ENCODE data around the gene MYO18B.
"Not testable (repeated sequence)": the region's sequence is repeated elsewhere in the genome, so short reads cannot be mapped to it uniquely, and the experiment has no call there.

Gene MYO18B

GRCh38 chr22:25741692-25742626, at the start of gene MYO18B:
TSS of gene MYO18B (plus strand) at chr22:25742188. CDS start at chr22:25761093, 18,905 bp downstream.
- DNase-seq = no peak

- DNase-seq = no peak
Measured at GRCh38 chr22:25692397-25693267, 49.4 kb upstream of the MYO18B start.

- DNase-seq = no peak
Measured at GRCh38 chr22:25693268-25693565, 48.8 kb upstream of the MYO18B start.

- no peak for DNase-seq
Measured at GRCh38 chr22:25694196-25694907, 47.6 kb upstream of the MYO18B start.

GRCh38 chr22:25695146-25695545, 46.8 kb upstream of the MYO18B start:
- no peak for DNase-seq

- DNase-seq = no peak
Measured at GRCh38 chr22:25696763-25697162, 45.2 kb upstream of the MYO18B start.

- no peak for DNase-seq
Measured at GRCh38 chr22:25697181-25697664, 44.8 kb upstream of the MYO18B start.

- DNase-seq = no peak
Measured at GRCh38 chr22:25697978-25698377, 44.0 kb upstream of the MYO18B start.

- no peak for DNase-seq
Measured at GRCh38 chr22:25698461-25698860, 43.5 kb upstream of the MYO18B start.

- no peak for DNase-seq
Measured at GRCh38 chr22:25698978-25699377, 43.0 kb upstream of the MYO18B start.

GRCh38 chr22:25701056-25701780, 40.8 kb upstream of the MYO18B start:
- DNase-seq = no peak

- no peak for DNase-seq
Measured at GRCh38 chr22:25702040-25702439, 39.9 kb upstream of the MYO18B start.

- no peak for DNase-seq
Measured at GRCh38 chr22:25702571-25703167, 39.3 kb upstream of the MYO18B start.

- no peak for DNase-seq
Measured at GRCh38 chr22:25704701-25705100, 37.3 kb upstream of the MYO18B start.

- DNase-seq = no peak
Measured at GRCh38 chr22:25706197-25706596, 35.8 kb upstream of the MYO18B start.

- DNase-seq = not testable (repeated sequence)
Measured at GRCh38 chr22:25708430-25708829, 33.6 kb upstream of the MYO18B start.

GRCh38 chr22:25709758-25710157, 32.2 kb upstream of the MYO18B start:
- no peak for DNase-seq

GRCh38 chr22:25710501-25710900, 31.5 kb upstream of the MYO18B start:
- DNase-seq = no peak

GRCh38 chr22:25711491-25711890, 30.5 kb upstream of the MYO18B start:
- no peak for DNase-seq

- DNase-seq = no peak
Measured at GRCh38 chr22:25712661-25713400, 29.2 kb upstream of the MYO18B start.

GRCh38 chr22:25714070-25714469, 27.9 kb upstream of the MYO18B start:
- no peak for DNase-seq

Data from activated CD4-positive, alpha-beta T cell treated with anti-CD3 and anti-CD28 coated beads, Interleukin-2, amount 50 U/mL, for 1 hour (primary cell).